Dendritic cell treated with granulocyte-macrophage colony-stimulating factor and Interleukin-4, amounts not matched to agents 40 ng/mL and 50 ng/mL, for 4 days (primary cell): ENCODE data around the gene CORO1C.

Source experiments
- H3K27ac Mint-ChIP-seq: one replicate; pipeline ENCODE4 v1.8.0; 2022; ENCODE audit warnings: mild to moderate bottlenecking, mixed read lengths
- H3K27me3 Mint-ChIP-seq: one replicate; pipeline ENCODE4 v1.8.0; 2022; ENCODE audit warnings: mild to moderate bottlenecking, mixed read lengths
- H3K36me3 Mint-ChIP-seq: one replicate; pipeline ENCODE4 v1.8.0; 2022; ENCODE audit warnings: low read depth, mixed read lengths
- H3K4me1 Mint-ChIP-seq: one replicate; pipeline ENCODE4 v1.8.0; 2022; ENCODE audit warnings: low read depth, mixed read lengths
- H3K4me3 Mint-ChIP-seq: one replicate; pipeline ENCODE4 v1.8.0; 2022; ENCODE audit warnings: mild to moderate bottlenecking, moderate library complexity, mixed read lengths
- H3K9me3 Mint-ChIP-seq: one replicate; pipeline ENCODE4 v1.8.0; 2022; ENCODE audit warnings: mixed read lengths
- intact Hi-C: fragments of 100-400 bp; cut with micrococcal nuclease; formaldehyde crosslinking; loops from one replicate; pipeline ENCODE4 v1.15.0; 2022

The CORO1C gene

GRCh38 chr12:108711489-108712164 is 19.7 kb downstream of the CORO1C start:
- Mint-ChIP-seq H3K4me3 (no peak overlapping the region), H3K27me3 (no peaks in the 10 kb centered on the region), H3K4me1 (peaks cover 56% of the 10 kb centered on the region), H3K36me3 (peaks cover 9% of the 10 kb centered on the region), H3K27ac (peak overlapping the region; percentile 62), H3K9me3 (no peaks in the 10 kb centered on the region)
- intact Hi-C loops, result no loop called here

- no peak overlapping the region for H3K4me3 Mint-ChIP-seq
- intact Hi-C loops, result loop anchor here (1.0 kb wide), 1 partner anchor 17 kb away; no protein-coding TSS in a partner anchor
Observed at GRCh38 chr12:108709697-108710096, 21.6 kb downstream of the CORO1C start.

GRCh38 chr12:108704527-108704926 is 26.8 kb downstream of the CORO1C start:
- Mint-ChIP-seq H3K9me3 (no peaks in the 10 kb centered on the region), H3K4me1 (peaks cover 67% of the 10 kb centered on the region), H3K36me3 (peaks cover 55% of the 10 kb centered on the region), H3K27ac (no peak overlapping the region), H3K27me3 (no peaks in the 10 kb centered on the region), H3K4me3 (no peak overlapping the region)
- intact Hi-C loops, result no loop called here

More at GRCh38 chr12:108709697-108710096, 21.6 kb downstream of the CORO1C start:
- Mint-ChIP-seq H3K36me3 (peaks cover 19% of the 10 kb centered on the region), H3K27me3 (no peaks in the 10 kb centered on the region), H3K27ac (peak overlapping the region; percentile 59), H3K4me1 (peaks cover 61% of the 10 kb centered on the region), H3K9me3 (no peaks in the 10 kb centered on the region)

GRCh38 chr12:108702595-108703320 is 28.6 kb downstream of the CORO1C start:
- H3K27ac Mint-ChIP-seq, result peak overlapping the region; percentile 33
- peaks cover 77% of the 10 kb centered on the region for H3K4me1 Mint-ChIP-seq
- no peak overlapping the region for H3K4me3 Mint-ChIP-seq
- intact Hi-C loops, result no loop called here
- H3K36me3 Mint-ChIP-seq, result peaks cover 73% of the 10 kb centered on the region
- no peaks in the 10 kb centered on the region for H3K9me3 Mint-ChIP-seq
- no peaks in the 10 kb centered on the region for H3K27me3 Mint-ChIP-seq

GRCh38 chr12:108701779-108702441 is 29.4 kb downstream of the CORO1C start:
- Mint-ChIP-seq H3K27ac (peak overlapping the region; percentile 33), H3K4me3 (peak overlapping the region; percentile 10), H3K27me3 (no peaks in the 10 kb centered on the region)

GRCh38 chr12:108700833-108701541 is 30.3 kb downstream of the CORO1C start:
- Mint-ChIP-seq H3K27ac (no peak overlapping the region), H3K27me3 (no peaks in the 10 kb centered on the region), H3K4me1 (peaks cover 81% of the 10 kb centered on the region), H3K9me3 (no peaks in the 10 kb centered on the region), H3K4me3 (no peak overlapping the region), H3K36me3 (peaks cover 87% of the 10 kb centered on the region)
- intact Hi-C loops, result no loop called here

More at GRCh38 chr12:108701779-108702441, 29.4 kb downstream of the CORO1C start:
- Mint-ChIP-seq H3K9me3 (no peaks in the 10 kb centered on the region), H3K36me3 (peaks cover 81% of the 10 kb centered on the region), H3K4me1 (peaks cover 75% of the 10 kb centered on the region)
- intact Hi-C loops, result no loop called here

- Mint-ChIP-seq H3K4me1 (peaks cover 81% of the 10 kb centered on the region), H3K4me3 (no peak overlapping the region), H3K36me3 (peaks cover 87% of the 10 kb centered on the region), H3K27me3 (no peaks in the 10 kb centered on the region), H3K9me3 (no peaks in the 10 kb centered on the region), H3K27ac (no peak overlapping the region)
- intact Hi-C loops, result no loop called here
Observed at GRCh38 chr12:108699955-108700563, 31.3 kb downstream of the CORO1C start.

GRCh38 chr12:108697905-108698304 is 33.4 kb downstream of the CORO1C start:
- intact Hi-C loops, result no loop called here
- Mint-ChIP-seq H3K4me3 (no peak overlapping the region), H3K4me1 (peaks cover 75% of the 10 kb centered on the region), H3K9me3 (no peaks in the 10 kb centered on the region), H3K27me3 (no peaks in the 10 kb centered on the region), H3K36me3 (peaks cover 84% of the 10 kb centered on the region), H3K27ac (no peak overlapping the region)

GRCh38 chr12:108696996-108697290 is 34.4 kb downstream of the CORO1C start:
- no peaks in the 10 kb centered on the region for H3K9me3 Mint-ChIP-seq
- H3K4me1 Mint-ChIP-seq, result peaks cover 74% of the 10 kb centered on the region
- no peaks in the 10 kb centered on the region for H3K27me3 Mint-ChIP-seq
- intact Hi-C loops, result no loop called here
- no peak overlapping the region for H3K4me3 Mint-ChIP-seq
- peaks cover 80% of the 10 kb centered on the region for H3K36me3 Mint-ChIP-seq
- no peak overlapping the region for H3K27ac Mint-ChIP-seq

GRCh38 chr12:108696111-108696995 is 35.0 kb downstream of the CORO1C start:
- Mint-ChIP-seq H3K27ac (peak overlapping the region; percentile 50), H3K27me3 (no peaks in the 10 kb centered on the region), H3K4me3 (no peak overlapping the region), H3K9me3 (no peaks in the 10 kb centered on the region), H3K36me3 (peaks cover 78% of the 10 kb centered on the region), H3K4me1 (peaks cover 76% of the 10 kb centered on the region)
- intact Hi-C loops, result no loop called here

- intact Hi-C loops, result no loop called here
- Mint-ChIP-seq H3K36me3 (peaks cover 63% of the 10 kb centered on the region), H3K9me3 (no peaks in the 10 kb centered on the region), H3K4me3 (no peak overlapping the region), H3K27ac (no peak overlapping the region), H3K4me1 (peaks cover 84% of the 10 kb centered on the region), H3K27me3 (no peaks in the 10 kb centered on the region)
Observed at GRCh38 chr12:108694812-108695278, 36.5 kb downstream of the CORO1C start.

- Mint-ChIP-seq H3K36me3 (peaks cover 54% of the 10 kb centered on the region), H3K9me3 (no peaks in the 10 kb centered on the region), H3K27me3 (no peaks in the 10 kb centered on the region), H3K27ac (peak overlapping the region; percentile 95), H3K4me3 (no peak overlapping the region), H3K4me1 (peaks cover 82% of the 10 kb centered on the region)
- intact Hi-C loops, result no loop called here
Observed at GRCh38 chr12:108693751-108694150, 37.6 kb downstream of the CORO1C start.
